Cortex of kidney (tissue), 1 donor: ENCODE data around the gene GNAO1.

ENCODE experiments used
- DNase-seq: peaks from one replicate; lab custom pipeline; 2025; lab: John Stamatoyannopoulos, UW

Gene GNAO1

DNA sequence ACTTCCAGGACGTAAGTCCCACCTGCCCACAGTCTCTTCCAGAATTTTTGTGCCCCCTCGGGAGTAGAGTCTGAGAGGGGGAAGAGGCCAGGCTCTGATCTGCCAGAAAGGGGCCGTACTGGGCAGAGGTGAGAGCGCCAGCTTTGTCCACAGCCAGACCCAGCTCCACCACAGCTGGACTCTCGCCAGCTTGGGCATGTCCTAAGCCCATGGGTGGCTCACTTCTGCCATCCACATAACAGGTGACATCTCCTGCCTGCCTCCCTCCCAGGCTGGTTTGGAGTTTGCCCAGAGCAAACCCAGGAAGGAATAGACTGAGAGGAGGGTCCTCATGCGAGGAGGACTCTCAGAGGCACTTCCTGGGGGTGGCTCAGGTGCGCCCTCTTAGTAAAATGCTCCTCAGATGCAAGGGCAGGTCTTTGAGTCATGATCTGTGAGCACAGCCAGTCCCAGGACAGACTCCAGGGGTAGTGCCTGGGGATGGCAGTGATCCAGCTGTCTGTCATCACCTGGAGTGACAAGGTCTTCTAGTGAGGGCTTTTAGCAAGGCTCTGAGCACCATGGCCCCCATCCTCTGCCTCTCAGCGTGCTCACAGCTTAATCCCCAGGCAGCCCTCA, 144.9 kb downstream of the GNAO1 start:
- no peak for DNase-seq

DNA sequence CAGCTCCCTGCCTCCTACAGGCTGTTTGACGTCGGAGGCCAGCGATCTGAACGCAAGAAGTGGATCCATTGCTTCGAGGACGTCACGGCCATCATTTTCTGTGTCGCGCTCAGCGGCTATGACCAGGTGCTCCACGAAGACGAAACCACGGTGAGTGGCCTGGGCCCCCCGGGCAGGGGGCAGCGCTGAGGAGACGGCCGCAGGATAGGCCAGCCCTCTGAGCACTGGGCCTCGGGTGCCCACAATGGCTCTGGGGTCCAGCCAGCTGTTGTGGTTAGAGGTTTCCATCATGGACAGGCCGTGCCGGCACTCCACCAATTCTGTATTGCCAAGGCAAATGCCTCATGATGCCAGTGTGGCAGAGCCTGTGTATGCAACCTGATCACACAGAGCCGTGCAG, 145.4 kb downstream of the GNAO1 start:
- no peak for DNase-seq

DNA sequence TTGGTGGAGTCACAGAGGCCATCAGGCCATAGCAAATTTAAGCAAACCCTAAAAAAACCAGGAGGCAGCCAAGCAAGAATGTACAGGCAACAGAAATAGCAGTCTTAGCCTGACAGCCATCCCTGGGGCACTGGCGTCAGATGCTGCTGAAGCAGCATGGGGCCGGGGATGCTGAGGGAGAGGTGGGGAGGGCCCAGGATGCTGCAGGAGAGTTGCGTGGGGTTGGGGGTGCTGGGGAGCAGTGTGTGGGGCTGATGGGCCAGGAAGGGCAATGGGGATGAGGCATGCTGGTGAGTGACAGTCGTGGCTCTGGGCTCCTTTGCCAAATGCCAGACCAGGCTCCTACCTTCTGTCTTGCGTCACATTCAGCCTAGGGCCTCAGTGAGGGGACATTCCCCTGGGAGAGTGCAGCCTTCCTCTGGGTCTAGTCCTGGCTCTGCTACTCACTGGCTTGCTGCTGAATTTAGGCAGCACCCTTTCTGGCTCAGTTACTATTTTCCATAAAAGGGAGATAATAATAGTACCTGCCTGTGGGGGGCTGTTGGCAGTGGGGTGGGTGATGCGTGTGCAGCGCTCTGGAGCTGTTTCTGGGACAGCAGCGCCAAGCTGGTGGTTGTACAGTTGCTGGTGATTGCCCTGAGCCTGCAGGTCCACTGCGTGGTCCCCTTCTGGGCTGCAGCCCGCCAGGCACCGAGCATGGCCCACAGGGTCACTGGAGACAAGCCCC, 146.0 kb downstream of the GNAO1 start:
- no peak for DNase-seq

- no peak for DNase-seq
Observed at GRCh38 chr16:56337858-56338325, 146.6 kb downstream of the GNAO1 start.

GRCh38 chr16:56338566-56339318, 147.5 kb downstream of the GNAO1 start:
- DNase-seq = no peak

DNA sequence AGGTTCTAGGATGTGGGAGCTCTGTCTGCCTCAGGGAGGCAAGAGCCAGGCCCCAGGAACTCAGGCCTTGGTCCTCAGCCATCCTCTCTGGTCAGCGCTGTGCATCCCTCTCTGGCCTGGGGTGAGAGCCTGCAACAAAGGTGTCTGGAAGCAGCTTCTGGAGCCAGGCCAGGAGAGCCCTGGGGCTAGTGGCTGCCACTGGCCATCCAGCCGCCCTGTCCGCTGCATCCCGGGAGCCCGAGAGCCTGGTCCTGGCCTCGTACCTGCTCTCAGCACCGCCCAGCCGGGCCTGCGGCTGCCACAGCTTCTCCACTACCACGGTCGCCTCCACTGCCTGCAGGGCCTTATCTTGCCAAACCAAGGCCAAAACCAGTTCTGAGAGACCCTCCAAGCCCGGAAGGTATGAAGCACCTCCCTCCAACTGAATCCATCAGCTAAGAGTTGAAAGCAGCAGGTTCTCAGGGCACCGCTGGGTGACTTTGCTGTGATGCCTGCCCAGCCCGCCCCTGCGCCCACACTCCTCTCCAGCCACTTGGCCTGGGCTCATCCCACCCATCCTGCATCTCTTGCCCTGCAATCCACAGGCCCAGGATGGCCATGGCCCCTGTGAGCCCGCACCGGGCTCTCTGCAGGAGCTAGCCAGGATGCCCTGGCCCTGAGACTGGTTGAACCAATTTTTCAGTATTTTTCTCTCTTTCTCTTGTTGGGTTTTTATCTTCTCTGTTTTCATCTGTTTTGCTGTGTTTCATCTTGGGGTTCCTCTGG, 148.3 kb downstream of the GNAO1 start:
- DNase-seq = no peak

- DNase-seq = no peak
Observed at GRCh38 chr16:56340416-56340815, 149.1 kb downstream of the GNAO1 start.

DNA sequence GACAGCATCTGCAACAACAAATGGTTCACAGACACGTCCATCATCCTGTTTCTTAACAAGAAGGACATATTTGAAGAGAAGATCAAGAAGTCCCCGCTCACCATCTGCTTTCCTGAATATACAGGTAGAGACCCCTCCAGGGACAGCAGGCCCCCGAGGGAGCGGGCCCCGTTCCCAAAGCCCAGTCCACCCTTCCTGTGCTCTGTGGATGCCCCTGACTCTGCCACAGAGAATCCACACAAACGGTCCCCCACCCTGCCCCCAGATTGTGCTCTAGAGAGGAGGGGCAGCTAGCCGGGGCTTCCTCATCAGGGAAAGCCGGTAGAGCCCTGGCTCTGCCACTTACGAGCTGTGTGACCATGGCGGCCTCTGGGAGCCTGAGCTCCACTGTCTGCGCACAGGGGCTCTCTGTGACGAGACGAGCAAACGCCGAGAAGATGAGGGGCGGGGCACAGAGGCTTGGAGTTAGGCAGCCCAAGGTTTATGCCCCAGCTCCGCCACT, 149.6 kb downstream of the GNAO1 start:
- DNase-seq = no peak

DNA sequence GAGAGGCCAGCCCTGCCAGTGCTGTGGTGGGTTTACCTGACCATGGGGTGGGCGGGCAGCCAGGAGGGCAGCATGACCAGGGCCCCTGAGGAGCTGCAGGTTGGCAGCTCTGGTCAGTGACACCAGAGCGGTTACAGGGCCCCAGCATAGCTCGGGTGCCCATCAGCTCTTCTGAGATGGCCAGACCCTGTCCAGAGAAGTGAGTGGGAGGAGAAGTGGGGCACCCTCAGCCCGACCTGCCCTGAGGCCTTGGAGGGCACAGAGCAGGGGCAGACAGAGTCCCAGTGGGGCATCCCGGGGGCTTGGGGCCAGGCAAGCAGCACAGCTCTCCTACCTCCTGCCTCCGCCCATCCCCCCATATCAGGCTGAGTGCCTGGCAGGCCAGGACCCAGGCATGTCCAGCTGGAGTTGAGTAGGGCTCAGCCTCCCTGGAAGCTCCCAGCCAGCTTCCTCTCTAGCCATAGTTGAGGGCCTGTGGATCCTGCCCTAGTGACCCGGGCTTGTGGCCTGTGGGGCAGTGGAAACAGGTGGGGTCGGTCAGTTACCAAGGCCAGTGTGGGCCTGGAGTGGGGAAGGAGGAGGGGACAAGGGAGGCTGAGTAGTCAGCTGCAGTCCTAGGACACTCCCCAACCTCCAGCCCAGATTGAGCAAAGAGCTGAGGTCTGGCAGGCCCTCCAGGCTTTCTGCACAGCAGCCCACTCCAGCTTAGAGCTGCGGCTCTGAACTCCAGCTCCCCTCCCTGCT, 150.5 kb downstream of the GNAO1 start:
- no peak for DNase-seq

- DNase-seq = no peak
Observed at GRCh38 chr16:56343661-56344517, 152.6 kb downstream of the GNAO1 start.

GRCh38 chr16:56344518-56345405, 153.5 kb downstream of the GNAO1 start:
- no peak for DNase-seq

- no peak for DNase-seq
Observed at GRCh38 chr16:56345406-56346050, 154.2 kb downstream of the GNAO1 start.

- no peak for DNase-seq
Observed at GRCh38 chr16:56346131-56346890, 155.0 kb downstream of the GNAO1 start.

GRCh38 chr16:56347166-56347565, 155.9 kb downstream of the GNAO1 start:
- no peak for DNase-seq

GRCh38 chr16:56347670-56348069, 156.4 kb downstream of the GNAO1 start:
- DNase-seq = no peak

- no peak for DNase-seq
Observed at GRCh38 chr16:56348168-56349085, 157.1 kb downstream of the GNAO1 start.

- DNase-seq = no peak
Observed at GRCh38 chr16:56349086-56349415, 157.8 kb downstream of the GNAO1 start.
